ENCODE results near the gene MSMP.

DNA sequence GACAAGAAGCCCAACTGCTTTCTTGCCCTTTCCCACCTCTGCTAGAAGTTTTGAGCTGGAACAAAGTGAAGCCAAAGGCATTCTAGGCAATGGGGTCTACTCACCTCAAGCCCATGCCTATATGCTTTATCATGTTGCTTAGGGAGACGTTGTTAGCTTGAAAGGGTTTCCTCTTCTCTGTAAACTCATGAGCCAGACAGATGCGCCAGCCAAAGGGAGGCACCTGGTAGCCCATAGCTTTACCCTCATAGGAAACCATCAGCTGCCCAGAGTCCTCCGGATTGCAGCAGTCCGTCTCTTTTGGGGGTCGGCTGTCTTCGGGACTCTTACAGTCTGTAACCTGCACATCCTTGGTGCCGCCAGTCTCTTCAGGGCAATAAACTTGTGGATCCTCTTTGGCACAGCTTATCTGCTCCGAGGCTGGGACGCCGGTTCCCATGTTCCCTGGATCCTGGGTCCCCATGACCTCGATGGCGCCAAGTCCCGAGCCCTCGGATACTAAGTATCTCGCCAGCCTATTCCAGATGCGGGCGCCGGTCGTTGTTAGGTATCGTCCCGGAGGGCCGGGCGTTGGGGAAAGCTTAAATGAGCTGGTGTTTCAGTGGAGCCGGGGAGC, 5.7 kb downstream of the MSMP start:
- TF ChIP-seq, protein P1, sequence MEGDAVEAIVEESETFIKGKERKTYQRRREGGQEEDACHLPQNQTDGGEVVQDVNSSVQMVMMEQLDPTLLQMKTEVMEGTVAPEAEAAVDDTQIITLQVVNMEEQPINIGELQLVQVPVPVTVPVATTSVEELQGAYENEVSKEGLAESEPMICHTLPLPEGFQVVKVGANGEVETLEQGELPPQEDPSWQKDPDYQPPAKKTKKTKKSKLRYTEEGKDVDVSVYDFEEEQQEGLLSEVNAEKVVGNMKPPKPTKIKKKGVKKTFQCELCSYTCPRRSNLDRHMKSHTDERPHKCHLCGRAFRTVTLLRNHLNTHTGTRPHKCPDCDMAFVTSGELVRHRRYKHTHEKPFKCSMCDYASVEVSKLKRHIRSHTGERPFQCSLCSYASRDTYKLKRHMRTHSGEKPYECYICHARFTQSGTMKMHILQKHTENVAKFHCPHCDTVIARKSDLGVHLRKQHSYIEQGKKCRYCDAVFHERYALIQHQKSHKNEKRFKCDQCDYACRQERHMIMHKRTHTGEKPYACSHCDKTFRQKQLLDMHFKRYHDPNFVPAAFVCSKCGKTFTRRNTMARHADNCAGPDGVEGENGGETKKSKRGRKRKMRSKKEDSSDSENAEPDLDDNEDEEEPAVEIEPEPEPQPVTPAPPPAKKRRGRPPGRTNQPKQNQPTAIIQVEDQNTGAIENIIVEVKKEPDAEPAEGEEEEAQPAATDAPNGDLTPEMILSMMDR (IDR thresholded peaks at IDR 0.05; ENCODE audit: low read depth, low read length), result no peak
- no peak for TF ChIP-seq POLR2A (IDR thresholded peaks at IDR 0.05; ENCODE audit: extremely low read depth, insufficient read length)
- TF ChIP-seq, protein P2, sequence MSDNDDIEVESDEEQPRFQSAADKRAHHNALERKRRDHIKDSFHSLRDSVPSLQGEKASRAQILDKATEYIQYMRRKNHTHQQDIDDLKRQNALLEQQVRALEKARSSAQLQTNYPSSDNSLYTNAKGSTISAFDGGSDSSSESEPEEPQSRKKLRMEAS (IDR thresholded peaks at IDR 0.05; ENCODE audit: low read depth, low read length), result no peak
